HG03521 (cell line): Measurements from ENCODE around the gene ZNF593OS.

ENCODE experiments used
- ATAC-seq: cut with Tn5 transposase; IDR thresholded peaks from one replicate; pipeline ENCODE4 v1.9.1; 2021; ENCODE audit warnings: mild to moderate bottlenecking, moderate library complexity; ENCODE audit not compliant: unreplicated experiment

The ZNF593OS gene

DNA sequence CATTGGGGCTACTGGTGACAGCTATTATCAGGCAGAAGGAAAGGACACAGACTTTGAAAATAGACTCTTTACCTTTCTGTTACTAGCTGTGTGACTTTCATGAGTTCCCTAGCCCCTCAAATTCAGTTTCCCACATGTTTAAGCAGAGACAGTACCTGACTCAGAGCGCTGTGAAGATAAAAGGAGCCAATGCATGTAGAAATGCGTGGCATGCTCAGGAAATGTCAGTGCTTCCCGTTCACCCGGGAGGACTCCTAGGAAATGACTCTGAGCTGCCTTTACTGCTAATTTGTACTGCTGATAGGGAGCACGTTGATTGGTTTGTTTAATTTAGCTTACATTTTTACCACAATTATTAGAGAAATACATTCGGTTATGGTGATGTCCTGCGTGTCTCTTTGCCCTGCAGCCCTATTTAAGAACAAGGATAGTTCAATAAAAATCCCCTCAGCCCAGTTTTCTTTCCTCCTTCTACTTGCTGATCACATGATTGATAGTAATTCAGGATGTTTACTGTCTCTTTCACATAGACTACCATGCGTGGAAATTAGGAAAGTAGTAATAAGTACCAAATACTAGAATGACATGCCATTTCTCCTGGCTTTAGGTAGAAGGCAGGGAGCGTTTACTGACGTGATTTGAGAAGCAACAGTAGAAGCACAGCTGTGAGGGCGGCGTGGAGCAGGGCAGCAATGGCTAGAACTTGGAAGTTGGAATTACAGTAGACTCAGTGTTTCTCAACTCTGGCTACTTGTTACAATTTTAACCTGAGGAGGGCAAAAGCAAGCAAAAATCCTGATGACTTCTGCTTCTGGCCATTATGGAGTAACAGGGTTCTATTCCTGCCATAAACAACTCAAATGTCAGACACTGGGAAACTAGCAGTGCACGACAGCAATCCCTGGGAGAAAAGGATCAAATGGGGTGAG lies 44.1 kb downstream of the ZNF593OS start:
- no peak for ATAC-seq

DNA sequence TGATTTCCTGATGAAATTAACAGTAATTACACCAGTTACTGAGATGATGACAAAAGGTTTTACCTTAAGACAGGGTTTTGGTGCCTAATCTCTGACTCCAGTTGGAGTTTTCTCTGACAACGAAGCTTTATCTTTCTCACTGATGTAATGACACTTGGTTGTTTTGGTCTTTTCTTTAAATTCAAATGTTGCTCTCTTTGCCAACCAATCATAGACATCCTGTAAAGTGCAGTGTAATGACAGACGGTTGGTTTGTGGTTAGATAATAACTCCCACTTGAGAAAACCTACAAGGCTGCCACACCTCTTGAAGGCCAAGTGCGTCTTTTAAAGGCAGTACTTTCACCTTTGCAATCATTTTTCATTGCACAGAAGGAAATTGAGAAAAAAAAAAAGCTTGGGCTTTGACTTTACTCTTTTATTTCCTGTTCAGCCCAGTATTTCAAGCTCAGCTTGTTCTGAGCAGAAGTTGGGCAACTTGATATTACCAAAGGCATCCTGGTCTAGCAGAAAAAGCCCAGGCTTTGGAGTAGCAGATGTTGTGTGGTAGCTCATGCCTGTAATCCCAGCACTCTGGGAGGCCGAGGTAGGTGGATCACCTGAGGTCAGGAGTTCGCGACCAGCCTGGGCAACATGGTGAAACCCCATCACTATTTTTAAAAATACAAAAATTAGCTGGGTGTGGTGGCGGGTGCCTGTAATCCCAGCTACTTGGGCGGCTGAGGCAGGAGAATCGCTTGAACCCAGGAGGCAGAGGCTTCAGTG lies 45.1 kb downstream of the ZNF593OS start:
- peak; percentile 86 for ATAC-seq

DNA sequence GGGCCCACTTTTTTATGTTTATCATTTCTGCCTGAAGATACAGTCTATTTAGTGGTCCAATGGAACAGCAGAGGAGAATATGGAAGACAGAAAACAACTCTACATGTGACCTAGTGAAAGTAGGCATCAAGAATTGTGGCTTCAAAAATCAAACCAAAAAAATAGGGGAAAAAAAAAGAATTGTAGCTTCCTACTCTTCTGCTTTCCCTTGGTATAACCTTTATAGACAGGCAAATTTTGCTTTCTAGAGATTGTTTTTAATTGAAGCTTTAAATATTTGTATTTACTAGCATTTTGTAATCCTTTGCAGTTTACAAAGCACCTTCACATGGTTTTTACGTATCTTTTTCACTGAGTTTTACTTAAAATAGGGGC lies 45.7 kb downstream of the ZNF593OS start:
- ATAC-seq: no peak

DNA sequence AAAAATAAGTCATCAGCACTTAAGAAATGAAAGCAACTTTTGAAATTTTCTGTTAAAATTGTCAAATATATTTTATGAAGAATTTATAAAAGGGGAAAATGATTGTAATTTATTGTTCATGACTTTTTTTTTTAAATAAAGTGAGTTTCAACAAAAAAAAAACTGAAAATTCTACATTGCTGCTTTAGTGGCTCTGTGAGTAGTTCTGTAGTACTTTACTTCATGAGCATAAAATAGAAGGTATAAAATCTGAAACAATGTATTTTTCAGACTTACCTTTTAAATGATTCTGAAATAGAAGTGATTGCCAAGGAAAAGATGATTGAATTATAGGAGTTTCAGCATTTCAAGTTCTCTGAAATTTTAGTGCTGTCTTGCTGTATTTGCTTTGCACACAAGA lies 46.2 kb downstream of the ZNF593OS start:
- ATAC-seq: no peak

DNA sequence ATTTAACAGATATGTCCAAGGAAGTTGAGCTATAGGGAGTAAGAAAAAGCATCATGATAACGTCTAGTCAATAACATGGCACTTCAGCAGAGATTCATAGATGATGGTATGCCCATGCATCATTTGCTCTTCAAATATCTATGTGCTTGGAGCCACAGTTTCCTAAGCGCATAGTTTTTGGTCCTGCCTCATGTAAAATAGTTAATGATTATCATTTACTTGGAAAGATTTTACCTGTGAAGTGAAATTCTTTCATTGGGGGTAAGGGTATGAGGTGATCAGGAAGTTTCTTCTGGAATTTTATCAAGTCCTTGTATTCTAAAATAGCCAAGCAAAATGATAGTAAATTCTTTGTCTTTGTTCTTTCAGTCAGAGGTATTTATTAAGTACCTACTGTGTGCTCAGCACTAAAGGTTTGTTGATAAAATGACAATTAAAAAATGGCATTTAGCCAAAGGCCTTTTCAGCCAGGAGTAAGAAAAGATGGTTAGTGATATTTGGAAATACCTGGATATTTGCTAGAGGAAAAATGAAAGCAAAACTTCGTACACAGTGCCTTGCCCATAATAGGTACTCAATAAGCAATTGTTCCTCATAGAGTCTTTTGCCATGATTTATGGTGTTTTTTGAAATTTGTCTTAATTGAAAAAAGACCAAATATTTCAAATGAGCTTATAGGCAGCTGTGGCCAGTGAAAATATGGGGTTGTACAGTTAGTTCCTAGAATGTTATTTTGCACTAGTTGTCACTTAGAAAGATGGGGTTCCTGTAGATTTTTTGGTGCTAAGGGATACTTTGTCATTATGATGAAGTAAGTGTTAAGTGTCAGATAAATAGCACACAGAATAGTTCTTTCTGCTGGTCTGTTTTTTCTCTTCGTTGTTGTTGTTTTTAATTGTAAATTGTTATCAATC lies 47.0 kb downstream of the ZNF593OS start:
- ATAC-seq: no peak

DNA sequence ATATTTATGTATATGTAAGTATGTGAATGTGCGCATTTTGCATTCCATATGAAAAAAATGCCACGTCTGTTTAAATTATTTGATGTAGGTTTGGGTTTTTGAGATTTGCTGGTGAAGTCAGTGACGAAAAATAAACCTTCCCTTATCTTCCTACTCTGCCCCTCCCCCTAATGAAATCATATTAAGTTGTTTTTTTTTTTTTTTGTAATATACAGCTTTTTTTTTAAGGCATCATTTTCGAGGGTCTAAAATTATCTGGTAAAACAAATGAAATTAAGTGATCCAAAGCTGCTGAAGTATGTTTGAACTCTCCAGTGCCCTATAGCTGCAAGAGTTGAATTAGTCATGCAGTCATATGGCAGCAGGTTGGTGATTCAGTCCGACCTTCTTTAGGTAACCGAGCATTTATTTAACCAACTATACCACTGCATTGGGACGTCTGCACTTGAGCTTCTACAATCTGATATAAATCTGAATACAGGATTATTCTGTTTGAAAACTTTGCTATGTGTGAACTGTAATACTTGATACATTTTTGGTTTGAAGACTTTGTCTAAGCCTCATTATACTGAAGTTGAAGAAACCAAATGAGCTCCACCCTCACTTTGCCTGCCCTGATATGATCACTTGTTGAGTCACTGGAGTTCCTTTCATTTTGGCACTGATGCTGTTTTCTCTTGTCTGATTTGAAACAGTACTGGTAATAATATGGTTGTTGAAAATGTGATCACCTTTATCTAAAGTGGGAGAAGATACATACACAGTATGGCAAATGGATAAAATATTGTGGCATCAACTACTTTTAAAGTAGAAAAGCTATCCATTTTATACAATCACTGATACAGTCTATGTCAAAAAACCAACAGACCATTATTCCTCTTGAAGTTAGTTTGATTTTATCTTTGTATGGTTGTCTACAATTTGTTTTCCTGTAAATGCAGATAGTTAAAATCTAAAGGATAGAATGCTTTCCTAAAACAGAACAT lies 48.4 kb downstream of the ZNF593OS start:
- no peak for ATAC-seq

DNA sequence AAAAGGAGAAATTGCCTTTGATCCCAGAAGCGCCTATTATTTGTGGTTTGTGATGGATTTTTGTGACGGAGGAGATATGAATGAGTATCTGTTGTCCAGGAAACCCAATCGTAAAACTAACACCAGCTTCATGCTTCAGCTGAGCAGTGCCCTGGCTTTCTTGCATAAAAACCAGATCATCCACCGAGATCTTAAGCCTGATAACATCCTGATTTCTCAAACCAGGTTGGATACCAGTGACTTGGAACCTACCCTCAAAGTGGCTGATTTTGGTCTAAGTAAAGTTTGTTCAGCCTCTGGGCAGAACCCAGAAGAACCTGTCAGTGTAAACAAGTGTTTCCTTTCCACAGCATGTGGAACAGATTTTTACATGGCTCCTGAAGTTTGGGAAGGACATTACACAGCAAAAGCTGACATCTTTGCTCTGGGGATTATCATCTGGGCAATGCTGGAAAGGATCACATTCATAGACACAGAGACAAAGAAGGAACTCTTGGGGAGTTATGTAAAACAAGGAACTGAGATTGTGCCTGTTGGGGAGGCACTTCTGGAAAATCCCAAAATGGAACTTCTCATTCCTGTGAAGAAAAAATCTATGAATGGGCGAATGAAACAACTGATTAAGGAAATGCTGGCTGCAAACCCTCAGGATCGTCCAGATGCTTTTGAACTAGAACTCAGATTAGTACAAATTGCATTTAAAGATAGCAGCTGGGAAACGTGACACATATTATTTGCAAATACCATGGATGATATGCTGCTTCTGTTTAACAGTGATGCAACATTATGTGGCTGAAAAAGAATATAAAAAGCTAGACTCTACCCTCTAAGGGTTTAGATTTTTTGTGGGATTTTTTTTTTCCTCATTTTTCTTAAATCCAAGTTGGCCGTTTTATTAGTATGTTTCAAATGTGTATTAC lies 49.5 kb downstream of the ZNF593OS start:
- no peak for ATAC-seq

DNA sequence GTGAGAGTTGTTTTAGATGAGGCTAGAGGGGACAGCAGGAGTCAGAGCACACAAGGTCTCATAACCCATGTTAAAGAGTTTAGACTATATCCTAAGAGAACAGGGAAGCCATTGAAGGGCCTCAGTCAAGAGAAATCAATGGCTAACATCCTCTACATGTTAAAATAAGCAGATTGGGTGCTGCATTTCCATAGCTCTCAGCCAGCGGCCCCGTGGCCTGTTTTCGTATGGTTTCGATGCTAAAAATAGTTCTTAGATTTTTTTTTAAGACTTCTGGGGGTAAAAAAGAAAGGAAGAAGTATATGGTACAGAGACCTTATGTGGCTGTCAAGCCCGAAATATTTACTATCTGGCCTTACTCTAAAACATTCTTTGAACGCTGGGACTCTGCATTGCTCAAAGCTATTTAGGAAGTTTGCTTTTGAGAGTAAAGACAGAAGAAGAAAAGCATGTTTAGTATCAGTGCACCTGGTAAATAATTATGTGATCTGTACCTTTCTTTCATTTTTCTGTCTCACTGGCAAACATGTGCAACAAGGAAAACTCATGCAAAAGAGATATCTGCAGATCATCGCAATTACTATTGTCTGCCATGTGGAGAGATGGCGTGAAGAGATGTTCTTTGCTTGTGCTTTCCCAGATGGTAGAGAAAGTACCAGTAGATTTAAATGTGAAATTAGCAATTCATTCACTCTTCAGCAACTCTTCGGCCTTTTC lies 51.6 kb downstream of the ZNF593OS start:
- ATAC-seq: no peak
